ENCODE results near the gene WAS. TPM values are rescaled to one million over a fixed set of nuclear protein-coding genes. Genes with fewer than 3 reads are reported as not detected.

WAS gene
- total RNA-seq, 1 experiment from 2014 or later, result 0.24 TPM

GRCh38 chrX:48685416-48685815 is 1.8 kb downstream of the WAS start:
- H3K4me2 ChIP-seq (ENCODE audit: insufficient read depth, insufficient read length, low read length), result no peak overlapping the region
- WGBS (ENCODE audit: extremely low coverage, insufficient read length, low lambda C conversion rate), result no CpG with 5 or more reads among the region's 12 CpGs

More at GRCh38 chrX:48685416-48685815, 1.8 kb downstream of the WAS start:
- Histone ChIP-seq H3K23ac (ENCODE audit: insufficient read length, low read depth, low read length) (no peak overlapping the region), H3K9me3 (ENCODE audit: control insufficient read depth, low read depth, low read length) (peaks cover 48% of the 10 kb centered on the region), H3K4ac (ENCODE audit: low read depth, low read length) (no peak overlapping the region), H2BK120ac (ENCODE audit: low read depth, low read length, poor library complexity, severe bottlenecking) (no peak overlapping the region), H3K4me1 (ENCODE audit: insufficient read depth, low read length) (no peaks in the 10 kb centered on the region), H3K27me3 (ENCODE audit: insufficient read depth, low read length) (no peaks in the 10 kb centered on the region), H3K79me1 (ENCODE audit: insufficient read depth, low read depth, low read length, poor library complexity, severe bottlenecking) (no peaks in the 10 kb centered on the region), H3T11ph (ENCODE audit: low read length) (no peak overlapping the region), H3K56ac (ENCODE audit: insufficient read length, low read depth, low read length) (no peak overlapping the region), H4K5ac (ENCODE audit: insufficient read length, low read depth, low read length) (no peak overlapping the region), H4K20me1 (ENCODE audit: control insufficient read depth, insufficient read depth, insufficient read length) (no peaks in the 10 kb centered on the region), H3K27ac (ENCODE audit: insufficient read length, low read depth, low read length) (no peak overlapping the region), H2AK5ac (ENCODE audit: insufficient read length, low read length) (no peak overlapping the region), H2BK5ac (ENCODE audit: insufficient read length, low read length) (no peak overlapping the region), H2BK12ac (ENCODE audit: insufficient read length, low read depth, low read length) (no peak overlapping the region), H3K9ac (ENCODE audit: extremely low read depth, insufficient read length, low read length) (no peak overlapping the region), H3K18ac (ENCODE audit: insufficient read length, low read depth, low read length) (no peak overlapping the region), H3K23me2 (ENCODE audit: insufficient read length, low read depth, low read length, poor library complexity, severe bottlenecking) (no peaks in the 10 kb centered on the region), H4K8ac (replicated peaks; ENCODE audit: insufficient read length, low read depth, low read length) (no peak overlapping the region), H3K14ac (ENCODE audit: insufficient read depth, low read length) (no peak overlapping the region), H2BK15ac (ENCODE audit: low read depth, low read length) (no peak overlapping the region), H4K91ac (ENCODE audit: insufficient read length, low read depth, low read length) (no peak overlapping the region), H2AFZ (ENCODE audit: low read length) (no peak overlapping the region), H3K79me2 (ENCODE audit: insufficient read depth, low read length) (no peaks in the 10 kb centered on the region), H2BK20ac (ENCODE audit: low read depth, low read length, poor library complexity, severe bottlenecking) (no peak overlapping the region)
- Mint-ChIP-seq H3K4me1 (peaks cover 0 to 7% of the 10 kb centered on the region in 2 experiments; a peak in 2 of 4 replicates), H3K27me3 (ENCODE audit: low read depth) (peaks cover 34% of the 10 kb centered on the region), H3K27ac (no peak overlapping the region), H3K36me3 (ENCODE audit: insufficient read depth in 1 of 3, low read depth in 3 of 3) (peaks cover 0 to 8% (median 7%) of the 10 kb centered on the region in 3 experiments; a peak in 4 of 7 replicates), H3K4me3 (no peak overlapping the region), H3K9me3 (peaks cover 74 to 84% of the 10 kb centered on the region in 2 experiments)
- DNase-seq, result no peak
- no peak for TF ChIP-seq CTCF (conservative IDR thresholded peaks at IDR 0.05)
